Astrocyte (in vitro differentiated cells and primary cell): ENCODE measurements around the gene GPR52. TPM values are rescaled to one million over a fixed set of nuclear protein-coding genes. Genes with fewer than 3 reads are reported as not detected.

Experiments used
- DNase-seq: peaks from one replicate; pipeline ENCODE4 v3.0.0-alpha.2; 2010; ENCODE audit warnings: low read depth
- FAIRE-seq: peaks from 2 replicates; lab custom pipeline; 2011; peaks lifted over from hg19 to GRCh38; lab: Jason Lieb, UNC
- H2AFZ ChIP-seq: 2 replicates; pipeline ENCODE4 v1.6.0; 2012; ENCODE audit warnings: low read depth, low read length, inconsistent platforms
- H3K27ac ChIP-seq: 2 replicates; pipeline ENCODE4 v1.5.1; 2011; ENCODE audit warnings: low read depth, low read length, inconsistent platforms
- H3K27me3 ChIP-seq: 2 replicates; pipeline ENCODE4 v1.6.0; 2011; ENCODE audit warnings: low read length, inconsistent platforms; ENCODE audit not compliant: insufficient read depth
- H3K36me3 ChIP-seq: 2 replicates; pipeline ENCODE4 v1.5.1; 2011; ENCODE audit warnings: low read length, inconsistent platforms; ENCODE audit not compliant: insufficient read depth
- H3K4me1 ChIP-seq: 2 replicates; pipeline ENCODE4 v1.5.1; 2011; ENCODE audit warnings: low read length, inconsistent platforms; ENCODE audit not compliant: insufficient read depth
- H3K4me2 ChIP-seq: 2 replicates; pipeline ENCODE4 v1.6.0; 2012; ENCODE audit warnings: low read length, inconsistent platforms
- H3K4me3 ChIP-seq: 2 replicates; pipeline ENCODE4 v1.5.1; 2011; ENCODE audit warnings: low read depth, mild to moderate bottlenecking, low read length, inconsistent platforms; ENCODE audit not compliant: insufficient read depth
- H3K79me2 ChIP-seq: 2 replicates; pipeline ENCODE4 v1.6.0; 2012; ENCODE audit warnings: mild to moderate bottlenecking, low read length, inconsistent platforms; ENCODE audit not compliant: insufficient read depth
- H3K9ac ChIP-seq: 2 replicates; pipeline ENCODE4 v1.6.0; 2012; ENCODE audit warnings: mild to moderate bottlenecking, low read length, inconsistent platforms
- H3K9me3 ChIP-seq: 2 replicates; pipeline ENCODE4 v1.5.1; 2012; ENCODE audit warnings: low read depth, mild to moderate bottlenecking, low read length, inconsistent platforms; ENCODE audit not compliant: insufficient read depth
- H4K20me1 ChIP-seq: 2 replicates; pipeline ENCODE4 v1.6.0; 2012; ENCODE audit warnings: low read length, inconsistent platforms; ENCODE audit not compliant: insufficient read depth
- H3K27ac Mint-ChIP-seq: one replicate; pipeline ENCODE4 v1.8.0; 2021; ENCODE audit warnings: mild to moderate bottlenecking, mixed read lengths; ENCODE audit not compliant: unreplicated experiment
- H3K27me3 Mint-ChIP-seq: one replicate; pipeline ENCODE4 v1.8.0; 2021; ENCODE audit warnings: low read depth, mixed read lengths; ENCODE audit not compliant: unreplicated experiment
- H3K36me3 Mint-ChIP-seq: one replicate; pipeline ENCODE4 v1.8.0; 2021; ENCODE audit warnings: low read depth, mixed read lengths; ENCODE audit not compliant: unreplicated experiment
- H3K4me1 Mint-ChIP-seq: one replicate; pipeline ENCODE4 v1.8.0; 2021; ENCODE audit warnings: low read depth, mixed read lengths; ENCODE audit not compliant: unreplicated experiment
- H3K4me3 Mint-ChIP-seq: one replicate; pipeline ENCODE4 v1.8.0; 2021; ENCODE audit warnings: mild to moderate bottlenecking, moderate library complexity, mixed read lengths; ENCODE audit not compliant: unreplicated experiment
- H3K9me3 Mint-ChIP-seq: one replicate; pipeline ENCODE4 v1.8.0; 2021; ENCODE audit warnings: mild to moderate bottlenecking, mixed read lengths; ENCODE audit not compliant: unreplicated experiment
- CTCF ChIP-seq: IDR thresholded peaks from 2 replicates; pipeline ENCODE4 v1.5.1; 2011; ENCODE audit warnings: low read depth, mild to moderate bottlenecking, inconsistent platforms, low read length, moderate library complexity; ENCODE audit not compliant: insufficient read depth
- EZH2 ChIP-seq: IDR thresholded peaks from 2 replicates; pipeline ENCODE4 v1.6.1; 2012; ENCODE audit warnings: mild to moderate bottlenecking, low read length, inconsistent platforms; ENCODE audit not compliant: insufficient read depth
- total RNA-seq: library from RNA; stranded (reverse); gene quantifications from 2 replicates; pipeline ENCODE4 v1.2.1, GENCODE V29; 2021

GPR52 gene
- total RNA-seq, 1 donor from 2014 or later = 1.1 TPM

- H3K79me2 ChIP-seq = no peaks in the 10 kb centered on the region
- FAIRE-seq (no peak), DNase-seq (no peak)
- Mint-ChIP-seq H3K27ac (no peak overlapping the region), H3K9me3 (no peaks in the 10 kb centered on the region), H3K4me3 (no peak overlapping the region), H3K4me1 (no peaks in the 10 kb centered on the region), H3K36me3 (no peaks in the 10 kb centered on the region), H3K27me3 (no peaks in the 10 kb centered on the region)
- no peak overlapping the region for H2AFZ ChIP-seq
- no peaks in the 10 kb centered on the region for H3K9me3 ChIP-seq
- H4K20me1 ChIP-seq = no peaks in the 10 kb centered on the region
- no peak overlapping the region for H3K4me3 ChIP-seq
- no peaks in the 10 kb centered on the region for H3K36me3 ChIP-seq
- no peaks in the 10 kb centered on the region for H3K27me3 ChIP-seq
- H3K4me1 ChIP-seq = no peaks in the 10 kb centered on the region
- H3K4me2 ChIP-seq = no peak overlapping the region
- H3K27ac ChIP-seq = no peak overlapping the region
- no peak for TF ChIP-seq EZH2
- no peak overlapping the region for H3K9ac ChIP-seq
Observed at GRCh38 chr1:174428033-174428432, 19.7 kb upstream of the GPR52 start.

GRCh38 chr1:174428739-174429138, 19.0 kb upstream of the GPR52 start:
- H3K27ac Mint-ChIP-seq = no peak overlapping the region
- no peak for FAIRE-seq
- Histone ChIP-seq H3K4me3 (no peak overlapping the region), H3K27ac (no peak overlapping the region), H3K79me2 (no peaks in the 10 kb centered on the region), H3K27me3 (no peaks in the 10 kb centered on the region), H3K9ac (no peak overlapping the region), H3K4me1 (no peaks in the 10 kb centered on the region), H3K4me2 (no peak overlapping the region), H3K36me3 (no peaks in the 10 kb centered on the region), H3K9me3 (no peaks in the 10 kb centered on the region), H2AFZ (no peak overlapping the region), H4K20me1 (no peaks in the 10 kb centered on the region)
- TF ChIP-seq CTCF = no peak
- no peak for TF ChIP-seq EZH2
- H3K4me3 Mint-ChIP-seq = no peak overlapping the region
- no peaks in the 10 kb centered on the region for H3K36me3 Mint-ChIP-seq
- H3K27me3 Mint-ChIP-seq = no peaks in the 10 kb centered on the region
- no peaks in the 10 kb centered on the region for H3K9me3 Mint-ChIP-seq
- no peak for DNase-seq
- peaks cover 4% of the 10 kb centered on the region for H3K4me1 Mint-ChIP-seq

GRCh38 chr1:174433451-174433850, 14.3 kb upstream of the GPR52 start:
- Mint-ChIP-seq H3K9me3 (peaks cover 12% of the 10 kb centered on the region), H3K27me3 (no peaks in the 10 kb centered on the region), H3K36me3 (no peaks in the 10 kb centered on the region), H3K4me3 (no peak overlapping the region), H3K27ac (no peak overlapping the region), H3K4me1 (peaks cover 9% of the 10 kb centered on the region)
- DNase-seq (peak; percentile 60), FAIRE-seq (peak; percentile 47)
- H2AFZ ChIP-seq = no peak overlapping the region
- H3K4me3 ChIP-seq = no peak overlapping the region
- no peak for TF ChIP-seq EZH2
- no peak for TF ChIP-seq CTCF
- no peaks in the 10 kb centered on the region for H3K9me3 ChIP-seq
- no peaks in the 10 kb centered on the region for H3K27me3 ChIP-seq
- no peaks in the 10 kb centered on the region for H4K20me1 ChIP-seq
- H3K36me3 ChIP-seq = no peaks in the 10 kb centered on the region
- H3K27ac ChIP-seq = no peak overlapping the region
- no peak overlapping the region for H3K4me2 ChIP-seq
- H3K79me2 ChIP-seq = no peaks in the 10 kb centered on the region
- H3K9ac ChIP-seq = no peak overlapping the region
- H3K4me1 ChIP-seq = no peaks in the 10 kb centered on the region
